HG02798 (cell line): ENCODE measurements around the gene SLC22A5.

Experiments used
- ATAC-seq: cut with Tn5 transposase; IDR thresholded peaks from one replicate; pipeline ENCODE4 v1.9.1; 2021; ENCODE audit warnings: mild to moderate bottlenecking; ENCODE audit not compliant: unreplicated experiment, poor library complexity

The SLC22A5 gene

DNA sequence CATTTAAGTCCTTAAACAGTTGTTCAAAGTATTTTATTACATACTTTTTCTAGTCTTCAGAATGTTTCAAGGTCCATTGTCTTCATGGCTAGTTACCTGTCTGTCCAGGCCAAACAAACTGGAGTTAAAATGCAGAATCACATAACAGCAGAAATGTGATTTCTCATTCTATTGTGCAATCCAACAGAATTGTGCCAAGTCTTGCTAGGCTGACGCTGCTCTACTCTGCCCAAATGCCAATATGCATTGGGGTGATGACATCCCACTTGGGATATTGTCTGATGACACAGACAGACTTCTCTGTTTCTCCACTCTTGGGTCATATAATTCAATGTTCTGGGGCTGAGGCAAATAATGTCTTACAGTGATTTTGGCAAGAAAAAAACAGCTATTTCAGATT lies 5.2 kb upstream of the SLC22A5 start:
- ATAC-seq = no peak

DNA sequence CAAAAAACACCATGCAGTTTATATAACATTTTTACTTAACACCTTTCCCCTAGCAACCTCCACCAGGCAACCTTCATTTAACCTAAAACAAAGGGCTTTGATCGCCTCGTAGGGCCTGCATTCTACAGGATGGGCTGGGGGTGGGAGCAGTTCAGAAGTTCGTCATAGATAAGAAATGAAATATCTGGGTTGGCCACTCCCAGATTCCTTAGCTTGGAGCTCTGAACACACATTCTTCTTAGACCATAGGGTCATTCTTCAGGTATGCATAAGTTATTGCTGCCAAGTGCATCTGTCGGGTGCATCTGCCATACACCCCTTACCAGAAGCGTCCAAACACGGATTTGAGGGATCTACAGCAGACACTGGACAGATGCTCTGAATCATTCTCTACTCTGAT lies 4.3 kb upstream of the SLC22A5 start:
- no peak for ATAC-seq

DNA sequence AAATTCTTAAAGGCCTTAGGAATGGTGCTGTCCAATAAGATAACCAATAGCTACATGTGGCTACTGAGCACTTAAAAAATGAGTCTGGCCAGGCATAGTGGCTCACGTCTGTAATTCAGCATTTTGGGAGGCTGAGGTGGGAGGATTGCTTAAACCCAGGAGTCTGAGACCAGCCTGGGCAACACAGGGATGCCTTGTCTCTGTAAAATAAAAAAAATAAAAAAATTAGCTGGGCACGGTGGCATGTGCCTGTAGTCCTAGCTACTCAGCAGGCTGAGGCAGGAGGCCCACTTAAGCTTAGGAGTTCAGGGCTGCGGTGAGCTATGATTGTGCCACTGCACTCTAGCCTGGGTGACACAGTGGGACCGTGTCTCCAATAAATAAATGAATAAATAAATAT lies 1.3 kb upstream of the SLC22A5 start:
- ATAC-seq = no peak

DNA sequence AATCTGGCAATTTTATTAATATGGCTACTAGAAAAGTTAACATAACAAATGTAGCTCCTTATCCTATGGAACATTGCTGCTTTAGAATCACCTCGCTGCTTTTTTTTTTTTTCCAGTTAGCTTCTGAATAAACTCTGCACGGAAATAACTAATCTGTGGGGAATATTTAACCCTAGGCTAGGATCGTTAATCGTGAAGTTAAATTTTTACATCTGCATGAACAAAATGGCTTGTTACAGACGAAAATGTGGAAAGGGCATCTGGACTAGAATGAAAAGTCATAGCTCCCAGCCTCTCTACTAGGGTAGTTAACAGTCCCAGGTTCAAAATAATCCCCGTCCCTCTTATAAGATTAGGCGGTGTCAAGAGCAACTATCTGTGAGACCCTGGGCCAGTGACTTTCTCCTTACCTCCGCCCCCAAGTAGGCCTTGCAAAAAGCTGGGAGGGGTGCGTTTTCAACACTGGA lies 470 bp upstream of the SLC22A5 start:
- no peak for ATAC-seq

DNA sequence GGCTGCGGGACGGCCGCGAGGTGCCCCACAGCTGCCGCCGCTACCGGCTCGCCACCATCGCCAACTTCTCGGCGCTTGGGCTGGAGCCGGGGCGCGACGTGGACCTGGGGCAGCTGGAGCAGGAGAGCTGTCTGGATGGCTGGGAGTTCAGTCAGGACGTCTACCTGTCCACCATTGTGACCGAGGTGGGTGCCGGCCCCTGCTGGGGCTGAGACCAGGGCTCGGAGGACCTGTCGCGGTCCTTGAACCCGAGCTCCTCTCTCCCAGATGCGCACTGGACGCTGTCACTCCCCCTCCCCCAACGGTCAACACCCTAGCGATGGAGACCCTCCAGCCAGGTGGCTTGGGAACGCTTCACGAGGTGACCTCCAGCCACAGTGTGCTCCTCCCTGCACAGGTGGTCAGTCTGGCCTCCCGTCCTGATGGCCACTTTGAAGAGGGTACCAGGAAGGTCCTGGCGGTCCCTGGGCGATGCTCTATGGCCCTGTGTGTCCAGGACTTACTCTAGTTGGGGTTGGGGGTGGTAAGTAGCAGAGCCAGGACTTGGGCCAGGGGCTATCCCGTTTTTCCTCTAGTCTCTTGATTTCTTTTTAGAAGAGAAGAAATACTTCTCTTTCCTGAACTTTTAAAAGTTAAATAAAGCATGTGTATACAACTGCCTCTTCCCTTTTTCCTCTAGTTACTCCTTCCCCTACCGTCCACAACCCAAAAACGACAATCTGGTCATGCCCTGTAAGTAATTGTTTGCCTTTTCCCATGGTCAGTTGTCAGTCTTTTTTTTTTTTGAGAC lies 866 bp downstream of the SLC22A5 start:
- ATAC-seq = no peak

DNA sequence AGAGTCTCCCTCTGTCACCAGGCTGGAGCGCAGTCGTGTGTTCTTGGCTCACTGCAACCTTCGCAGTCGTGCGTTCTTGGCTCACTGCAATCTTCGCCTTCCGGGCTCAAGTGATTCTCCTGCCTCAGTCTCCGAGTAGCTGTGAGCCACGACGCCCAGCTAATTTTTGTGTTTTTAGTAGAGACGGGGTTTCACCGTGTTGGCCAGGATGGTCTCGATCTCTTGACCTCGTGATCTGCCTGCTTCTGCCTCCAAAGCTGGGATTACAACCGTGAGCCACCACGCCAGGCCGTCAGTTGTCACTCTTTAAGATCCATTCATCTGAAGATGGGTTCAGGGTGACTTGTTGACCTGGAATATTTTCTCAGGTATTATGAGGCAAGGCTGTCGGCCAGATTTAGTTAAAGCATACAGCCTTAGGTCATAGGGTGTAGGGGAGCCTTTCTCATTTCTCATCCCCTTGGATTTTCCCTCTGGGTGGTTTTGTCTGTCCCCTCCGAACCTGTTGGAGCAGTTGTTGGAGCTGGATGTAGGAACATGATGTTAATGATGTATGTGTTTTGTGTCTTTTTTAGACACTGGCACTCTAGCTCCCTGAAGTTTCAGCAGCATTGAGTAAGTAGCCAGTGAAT lies 1.6 kb downstream of the SLC22A5 start:
- no peak for ATAC-seq

DNA sequence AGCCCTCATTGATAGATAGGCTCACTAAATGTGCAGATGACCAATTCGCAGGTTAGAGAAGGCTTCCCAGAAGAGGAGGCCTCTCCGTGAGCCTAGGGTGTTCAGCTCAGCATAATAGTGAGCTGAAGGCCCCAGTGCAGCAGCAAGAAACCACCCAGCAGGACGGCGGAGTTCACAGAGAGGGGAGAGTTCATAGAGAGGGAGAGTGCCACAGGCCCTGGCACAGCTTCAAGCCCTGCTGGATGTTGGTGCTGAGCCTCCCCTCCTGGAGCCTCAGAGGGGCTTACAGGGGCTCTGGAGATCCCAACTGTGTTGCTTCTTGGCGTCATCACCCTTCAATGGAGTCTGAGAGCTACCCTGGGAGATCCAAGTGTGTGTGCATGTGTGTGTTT lies 2.1 kb downstream of the SLC22A5 start:
- ATAC-seq = no peak

DNA sequence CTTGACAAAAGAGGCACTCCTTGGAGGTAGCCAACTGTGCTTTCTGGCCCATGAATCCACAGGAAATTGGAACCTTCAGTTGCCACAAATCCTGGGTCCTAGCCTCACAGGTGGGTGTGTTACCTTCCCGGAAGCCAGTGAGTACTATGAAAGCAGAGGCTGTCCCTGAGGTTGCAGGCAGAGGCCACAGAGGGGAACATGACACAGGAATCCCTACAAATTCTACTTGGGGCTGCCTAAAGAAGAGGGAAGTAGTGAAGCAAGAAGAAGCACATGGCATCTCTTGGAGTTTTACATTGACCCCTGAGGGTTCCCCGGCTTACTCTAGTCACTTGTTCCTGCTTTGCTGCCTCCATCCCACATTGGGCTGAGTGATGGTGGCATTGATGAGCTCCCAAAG lies 2.6 kb downstream of the SLC22A5 start:
- ATAC-seq = no peak

DNA sequence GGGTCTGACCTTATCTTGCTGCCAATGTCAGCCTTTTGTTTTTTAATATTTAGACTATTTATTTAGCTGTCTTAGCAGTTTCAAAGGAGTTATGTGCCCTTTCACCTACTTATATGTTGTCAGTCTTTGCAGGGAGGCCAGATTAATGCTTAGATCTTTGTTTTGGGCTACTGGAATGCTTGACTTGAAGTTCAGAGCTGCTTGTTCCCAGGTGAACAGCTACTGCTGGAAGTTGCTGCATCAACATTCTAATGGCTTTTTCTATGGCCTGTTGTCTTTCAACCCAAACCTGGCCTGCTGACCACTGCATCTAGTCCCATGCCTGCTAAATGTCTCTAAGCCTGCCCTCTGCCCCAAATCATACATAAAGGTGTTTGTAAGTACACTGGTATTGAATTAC lies 3.0 kb downstream of the SLC22A5 start:
- ATAC-seq = no peak

DNA sequence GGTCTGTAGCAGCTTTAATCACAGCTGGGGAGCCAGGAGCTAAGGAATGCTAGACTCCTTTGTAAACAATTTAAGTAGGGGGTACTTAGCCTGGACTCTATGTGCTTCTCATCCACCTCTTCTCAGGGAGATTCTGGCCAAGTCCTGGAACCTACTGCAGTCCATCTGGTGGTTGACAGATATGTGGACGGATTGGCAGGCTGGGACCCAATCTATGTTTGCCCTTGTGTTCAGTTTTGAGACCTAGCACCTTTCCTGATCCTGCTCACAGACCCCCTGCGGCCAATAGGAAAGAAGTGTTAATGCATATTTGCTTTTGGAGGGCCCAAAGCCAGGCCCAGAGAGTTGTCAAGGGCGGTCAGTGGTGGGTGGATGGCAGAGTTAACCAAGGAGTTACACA lies 6.4 kb downstream of the SLC22A5 start:
- no peak for ATAC-seq

DNA sequence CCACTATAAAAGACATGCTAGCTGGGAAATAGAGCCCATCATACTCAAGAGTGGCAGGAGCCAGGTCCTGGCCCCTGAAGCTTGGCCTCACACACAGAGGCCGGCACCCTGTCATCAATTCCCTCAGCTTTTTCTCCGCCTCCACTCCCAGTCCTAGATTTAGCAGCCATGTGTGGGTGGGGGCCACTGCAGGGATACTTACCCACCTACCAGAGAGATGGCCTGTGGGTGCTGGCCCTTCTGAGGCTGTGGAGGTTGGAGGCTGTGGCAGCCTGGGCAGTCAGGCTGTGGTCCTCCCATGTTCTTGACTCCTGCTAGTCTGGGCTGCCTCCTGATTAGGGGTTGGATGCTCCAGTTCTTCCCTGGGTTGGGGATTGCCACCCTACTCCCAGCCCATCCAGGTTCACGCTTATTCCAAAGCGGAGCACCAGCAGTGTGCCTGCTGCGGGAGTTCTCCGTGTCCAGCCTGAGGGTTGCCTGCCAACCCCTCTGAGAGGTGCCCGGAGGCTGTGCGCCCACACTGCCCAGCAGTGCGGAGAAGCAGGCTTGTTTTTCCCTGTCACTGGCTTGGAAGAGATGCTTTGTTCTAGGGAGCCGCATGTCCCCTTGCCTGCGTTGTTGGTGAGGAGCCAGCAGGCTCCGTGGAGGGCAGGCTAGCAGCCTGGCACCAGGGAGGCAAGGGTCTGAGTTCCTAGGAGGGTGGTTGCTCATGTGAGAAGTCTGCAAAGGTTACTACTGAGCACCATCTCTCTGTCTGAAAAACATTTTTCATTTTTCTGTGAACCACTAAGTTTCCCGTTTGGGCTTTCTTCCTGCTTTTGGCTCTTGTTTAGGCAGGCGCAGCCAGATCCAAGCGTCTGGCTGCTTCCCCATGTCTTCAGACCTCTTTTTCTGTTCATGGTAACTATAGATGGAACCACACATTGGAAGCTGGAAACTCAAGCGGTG lies 7.5 kb downstream of the SLC22A5 start:
- ATAC-seq = no peak

DNA sequence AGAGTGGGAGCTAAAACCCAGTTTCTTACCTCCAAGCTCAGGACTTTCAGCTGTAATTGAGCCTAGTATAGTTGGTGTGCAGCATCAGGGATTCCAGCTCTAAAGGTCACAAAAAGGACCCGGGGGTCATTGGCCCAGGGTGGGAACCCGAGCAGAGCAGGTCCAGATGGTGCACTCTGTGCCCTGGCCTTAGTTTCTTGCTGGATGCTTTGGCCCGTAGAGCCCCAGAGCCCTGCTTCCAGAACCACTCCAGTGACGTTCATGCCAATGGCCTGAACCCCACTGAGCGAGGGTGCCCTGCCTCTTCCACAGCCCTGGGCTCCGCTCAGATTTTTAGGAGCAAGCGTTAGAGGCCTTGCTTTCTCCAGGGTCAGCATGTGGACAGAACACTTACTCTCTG lies 8.2 kb downstream of the SLC22A5 start:
- no peak for ATAC-seq

DNA sequence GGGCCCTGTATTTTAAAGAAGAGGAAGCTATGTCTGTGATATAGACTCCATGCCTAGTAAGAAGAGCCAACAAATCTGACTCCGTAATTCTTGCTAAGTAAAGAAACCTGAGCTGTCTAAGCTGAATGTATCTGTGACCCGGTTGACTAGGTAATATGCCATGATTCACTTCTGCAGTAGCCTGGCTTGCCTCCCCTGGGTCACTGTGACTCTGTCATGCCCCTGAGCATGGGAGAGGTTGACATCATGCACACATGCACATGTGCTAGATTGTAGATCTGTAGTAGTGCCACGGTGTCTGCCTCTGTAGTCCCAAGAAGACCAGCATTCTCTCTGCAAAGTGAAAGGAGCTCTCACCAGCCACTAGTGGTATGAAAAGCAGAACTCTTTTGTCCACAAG lies 9.1 kb downstream of the SLC22A5 start:
- ATAC-seq = no peak

DNA sequence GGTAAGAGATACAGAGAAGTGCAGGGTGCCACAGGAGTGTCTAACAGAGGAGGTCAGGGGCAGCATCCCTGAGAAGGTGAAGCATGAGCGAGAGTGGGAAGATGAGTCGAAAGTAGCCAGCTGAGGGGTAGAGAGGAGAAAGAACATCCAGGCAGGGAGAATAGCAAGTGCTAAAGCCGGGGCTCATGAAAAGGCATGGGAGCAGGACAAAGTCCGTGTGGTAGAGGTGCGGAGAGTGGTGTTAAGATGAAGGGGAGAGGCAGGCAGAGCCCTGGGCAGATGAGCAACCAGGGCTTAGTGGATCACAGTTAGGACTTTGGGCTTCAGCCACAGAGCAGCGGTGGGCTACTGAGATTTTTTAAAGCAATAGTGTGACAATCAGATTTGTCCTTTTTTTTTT lies 10.5 kb downstream of the SLC22A5 start:
- ATAC-seq = no peak

DNA sequence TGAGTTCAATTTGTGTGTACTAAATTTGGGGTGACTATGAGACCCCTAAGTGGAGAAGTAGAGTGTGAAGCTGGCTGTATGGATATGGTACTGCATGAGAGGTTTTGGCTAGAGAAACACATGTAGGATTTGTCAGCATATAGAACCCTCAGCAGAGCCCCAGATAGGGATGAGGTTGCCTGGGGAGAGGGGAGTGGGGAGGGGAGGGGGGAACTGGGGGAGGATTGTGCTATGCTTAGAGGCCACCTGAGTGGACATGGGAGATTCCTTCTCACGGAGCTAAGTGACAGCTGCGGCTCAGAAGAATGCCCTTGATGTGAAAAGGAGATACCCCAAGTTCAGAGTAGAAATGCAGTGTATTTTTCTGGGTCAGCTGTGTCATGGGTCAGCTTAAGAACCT lies 11.2 kb downstream of the SLC22A5 start:
- no peak for ATAC-seq

DNA sequence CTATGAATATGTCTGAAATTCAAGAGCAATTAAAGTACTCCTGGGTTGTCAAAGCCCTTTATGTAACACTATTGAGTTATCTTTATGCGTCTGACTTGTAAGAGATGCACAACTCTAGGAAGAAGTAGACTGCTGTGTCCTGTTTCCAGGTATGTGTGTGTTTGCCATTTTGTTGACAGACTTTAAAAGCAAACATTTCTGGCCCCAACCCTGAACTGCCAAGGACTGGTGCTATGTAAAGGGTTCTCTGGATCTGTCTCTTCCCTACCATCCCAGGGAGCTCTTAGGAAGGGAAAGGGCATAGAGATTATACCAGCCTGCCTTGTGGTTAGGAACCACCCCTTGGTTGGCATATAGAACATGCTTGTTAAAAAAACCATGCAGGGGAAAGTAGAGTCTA lies 12.1 kb downstream of the SLC22A5 start:
- no peak for ATAC-seq

DNA sequence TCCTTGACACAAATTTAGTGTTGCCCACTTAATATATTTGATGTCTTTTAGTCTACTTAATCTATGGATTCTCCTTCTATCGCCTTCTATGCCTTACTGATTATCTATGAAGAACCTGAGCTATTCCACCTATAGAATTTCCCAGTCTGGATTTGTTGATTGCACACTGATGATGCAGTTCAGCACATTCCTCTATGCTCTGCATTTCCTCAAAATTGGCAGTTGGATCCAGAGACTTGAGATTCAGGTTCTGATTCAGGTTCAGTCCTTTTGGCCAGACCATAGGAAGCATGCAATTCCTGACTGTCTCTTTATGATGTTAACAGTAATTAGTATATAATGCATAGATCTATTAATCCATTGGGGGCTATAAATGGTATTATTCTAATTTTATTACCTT lies 13.8 kb downstream of the SLC22A5 start:
- ATAC-seq = no peak

DNA sequence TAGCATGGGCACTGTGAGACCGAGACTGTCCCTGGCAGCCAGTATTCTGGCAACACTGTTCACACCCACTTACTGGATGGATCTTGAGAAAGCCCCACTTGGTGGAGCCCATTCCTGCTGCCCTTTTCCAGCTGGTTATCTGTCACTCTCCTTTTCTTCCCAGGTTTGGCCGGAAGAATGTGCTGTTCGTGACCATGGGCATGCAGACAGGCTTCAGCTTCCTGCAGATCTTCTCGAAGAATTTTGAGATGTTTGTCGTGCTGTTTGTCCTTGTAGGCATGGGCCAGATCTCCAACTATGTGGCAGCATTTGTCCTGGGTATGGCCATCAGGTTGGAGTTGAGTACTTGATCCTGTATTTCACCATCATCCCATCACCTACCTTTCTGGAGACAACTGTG lies 14.5 kb downstream of the SLC22A5 start:
- ATAC-seq = no peak

DNA sequence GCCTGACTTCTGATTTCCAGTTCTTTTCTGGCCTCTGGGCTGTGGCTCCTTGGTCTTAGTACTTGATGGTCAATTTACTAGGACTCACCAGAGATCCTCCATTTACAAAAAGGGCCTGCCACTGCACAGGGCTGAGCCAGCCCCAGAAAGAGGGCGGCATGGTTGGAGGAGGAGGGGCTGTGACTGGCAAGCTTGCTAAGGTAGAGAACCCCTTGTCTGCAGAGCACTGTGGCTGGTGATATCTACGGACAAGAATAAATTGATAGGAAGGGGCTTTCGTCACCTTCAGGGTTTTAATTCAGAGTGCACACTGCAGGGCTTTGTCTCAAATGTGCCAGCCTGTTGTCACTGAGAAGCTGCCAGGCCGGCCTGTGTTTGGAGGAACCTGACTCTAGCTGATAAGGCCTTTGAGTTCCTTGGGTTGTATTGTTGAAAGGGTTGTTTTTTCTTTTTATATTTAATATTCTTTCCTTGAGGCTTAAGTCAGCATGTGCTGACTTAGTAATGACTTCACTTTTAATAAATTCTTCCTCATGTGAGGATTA lies 15.1 kb downstream of the SLC22A5 start:
- ATAC-seq = no peak

DNA sequence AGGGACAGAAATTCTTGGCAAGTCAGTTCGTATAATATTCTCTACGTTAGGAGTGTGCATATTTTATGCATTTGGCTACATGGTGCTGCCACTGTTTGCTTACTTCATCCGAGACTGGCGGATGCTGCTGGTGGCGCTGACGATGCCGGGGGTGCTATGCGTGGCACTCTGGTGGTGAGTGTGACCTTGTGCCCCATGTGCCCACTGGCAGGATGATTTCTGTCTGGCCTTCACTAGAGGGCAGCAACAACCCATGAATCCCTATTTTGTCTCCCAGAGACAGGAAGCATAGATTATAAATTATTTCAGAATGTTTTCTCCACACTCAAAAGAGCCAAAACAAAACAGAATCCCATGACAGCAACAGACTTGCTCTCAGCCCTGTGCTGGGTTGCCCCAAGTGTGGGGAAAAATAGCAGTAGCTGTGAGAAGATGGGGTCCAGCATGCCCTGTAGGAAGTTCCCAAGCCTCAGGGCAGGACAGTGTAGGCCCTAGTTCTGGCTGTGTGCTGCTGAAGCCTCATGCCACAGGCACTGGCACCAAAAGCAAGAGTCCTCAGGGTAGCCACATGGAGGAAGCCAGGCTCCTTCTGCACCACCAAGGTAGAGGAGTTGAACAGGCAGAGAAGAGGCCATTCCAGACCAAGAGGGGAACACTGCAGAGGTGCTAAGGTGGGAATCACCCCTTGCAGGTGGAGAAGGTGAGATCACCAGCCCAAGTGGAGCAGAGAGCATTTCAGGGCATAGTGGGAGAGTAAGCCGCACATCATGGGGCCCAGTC lies 16.0 kb downstream of the SLC22A5 start:
- peak; percentile 40 for ATAC-seq
